Measurements from ENCODE around the gene RAB9A.

RAB9A gene

DNA sequence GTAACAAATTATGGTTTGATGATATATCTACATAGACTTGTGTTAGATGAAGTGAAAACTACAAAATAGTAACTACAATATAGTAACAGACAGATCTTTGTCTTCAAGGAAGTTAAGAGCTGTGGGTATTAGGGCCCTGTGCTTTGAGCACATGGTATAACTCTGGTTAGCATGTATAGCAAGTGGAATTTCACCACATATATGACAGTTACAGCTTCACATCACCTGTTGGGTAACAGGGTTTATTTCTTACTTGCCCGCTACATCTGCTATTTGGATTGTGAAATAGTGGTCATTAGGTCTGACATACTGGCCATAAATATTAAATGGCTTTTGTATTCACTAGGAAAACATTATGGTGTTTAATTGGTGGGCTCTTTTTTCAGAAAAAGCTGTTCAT is 65.8 kb downstream of the RAB9A start:
- no peak overlapping the region for H2BK5ac ChIP-seq (ENCODE audit: low read length)
- no peaks in the 10 kb centered on the region for H3K9me3 ChIP-seq (replicated peaks in 1 of 2; ENCODE audit: control insufficient read depth in 2 of 2, insufficient read depth in 1 of 2, low read depth in 1 of 2, low read length in 2 of 2)
- no peak overlapping the region for H3K4me2 ChIP-seq (ENCODE audit: insufficient read depth, low read length, poor library complexity, severe bottlenecking)
- H3K4me1 ChIP-seq (ENCODE audit: control insufficient read depth in 2 of 2, insufficient read depth in 1 of 2, low read depth in 1 of 2, low read length in 2 of 2): no peaks in the 10 kb centered on the region
- no peaks in the 10 kb centered on the region for H3K27me3 ChIP-seq (ENCODE audit: control insufficient read depth in 3 of 3, insufficient read depth in 3 of 3, low read depth in 1 of 3, low read length in 3 of 3)
- H4K8ac ChIP-seq (ENCODE audit: low read depth, low read length): no peak overlapping the region
- H3K4ac ChIP-seq (ENCODE audit: low read length): no peak overlapping the region
- no peak overlapping the region for H3K18ac ChIP-seq (ENCODE audit: low read length)
- H3K27ac ChIP-seq (replicated peaks; ENCODE audit: low read length): no peak overlapping the region
- H2AFZ ChIP-seq (ENCODE audit: low read length): no peak overlapping the region
- no peak overlapping the region for H2BK15ac ChIP-seq (ENCODE audit: low read length)
- H4K91ac ChIP-seq (ENCODE audit: low read depth, low read length, poor library complexity): no peak overlapping the region
- H2BK12ac ChIP-seq (ENCODE audit: low read length): no peak overlapping the region
- H3K79me1 ChIP-seq (ENCODE audit: low read depth, low read length): no peaks in the 10 kb centered on the region
- H3K9ac ChIP-seq (ENCODE audit: low read depth, low read length, poor library complexity): no peak overlapping the region
- no peak for DNase-seq (ENCODE audit: low spot score)
- H3K36me3 ChIP-seq (replicated peaks in 1 of 2; ENCODE audit: control insufficient read depth in 2 of 2, insufficient read depth in 2 of 2, low read length in 2 of 2): peaks cover 3 to 83% of the 10 kb centered on the region in 2 donors
- H2AK5ac ChIP-seq (ENCODE audit: low read depth, low read length): no peak overlapping the region
- H3K4me3 ChIP-seq (ENCODE audit: low read length in 2 of 2): no peak overlapping the region
- WGBS, 2 donors (ENCODE audit: extremely low coverage in 2 of 2, insufficient read length in 2 of 2, insufficient replicate concordance in 1 of 2): no CpG with 5 or more reads among the region's 1 CpG
- H3K23ac ChIP-seq (ENCODE audit: low read depth, low read length, poor library complexity): no peak overlapping the region
- no peak overlapping the region for H2BK120ac ChIP-seq (ENCODE audit: low read depth, low read length)
- no peak overlapping the region for H3K14ac ChIP-seq (ENCODE audit: low read length)

DNA sequence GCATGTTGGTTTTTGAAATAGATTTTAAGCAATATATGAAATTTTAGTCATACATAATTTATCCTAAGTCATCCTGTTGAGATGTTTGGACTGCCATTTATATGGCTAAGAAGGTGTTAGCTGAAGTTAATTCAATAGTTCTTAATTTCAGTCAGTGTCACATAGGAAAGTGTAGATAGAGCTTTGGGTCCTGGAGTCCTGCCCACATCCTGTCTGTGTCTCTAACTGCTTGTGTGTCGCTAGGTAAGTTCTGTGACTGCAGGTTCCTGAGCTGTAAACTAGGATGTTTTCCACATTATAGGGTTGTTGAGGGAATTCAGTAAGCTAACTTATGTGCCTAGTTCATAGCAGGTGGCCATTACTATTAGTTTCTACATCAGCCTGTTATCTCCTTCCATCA is 66.3 kb downstream of the RAB9A start:
- no peak for DNase-seq (ENCODE audit: low spot score)
- no peak overlapping the region for H2AFZ ChIP-seq (ENCODE audit: low read length)
- H3K36me3 ChIP-seq (replicated peaks in 1 of 2; ENCODE audit: control insufficient read depth in 2 of 2, insufficient read depth in 2 of 2, low read length in 2 of 2): peaks cover 3 to 85% of the 10 kb centered on the region in 2 donors
- no peak overlapping the region for H3K4me3 ChIP-seq (ENCODE audit: low read length in 2 of 2)
- no peaks in the 10 kb centered on the region for H3K9me3 ChIP-seq (replicated peaks in 1 of 2; ENCODE audit: control insufficient read depth in 2 of 2, insufficient read depth in 1 of 2, low read depth in 1 of 2, low read length in 2 of 2)
- no peak overlapping the region for H3K14ac ChIP-seq (ENCODE audit: low read length)
- no peak overlapping the region for H2BK120ac ChIP-seq (ENCODE audit: low read depth, low read length)
- no peak overlapping the region for H2AK5ac ChIP-seq (ENCODE audit: low read depth, low read length)
- H4K91ac ChIP-seq (ENCODE audit: low read depth, low read length, poor library complexity): no peak overlapping the region
- no CpG with 5 or more reads among the region's 1 CpG for WGBS, 2 donors (ENCODE audit: extremely low coverage in 2 of 2, insufficient read length in 2 of 2, insufficient replicate concordance in 1 of 2)
- no peak overlapping the region for H3K9ac ChIP-seq (ENCODE audit: low read depth, low read length, poor library complexity)
- no peaks in the 10 kb centered on the region for H3K79me1 ChIP-seq (ENCODE audit: low read depth, low read length)
- no peak overlapping the region for H4K8ac ChIP-seq (ENCODE audit: low read depth, low read length)
- no peaks in the 10 kb centered on the region for H3K4me1 ChIP-seq (ENCODE audit: control insufficient read depth in 2 of 2, insufficient read depth in 1 of 2, low read depth in 1 of 2, low read length in 2 of 2)
- no peaks in the 10 kb centered on the region for H3K27me3 ChIP-seq (ENCODE audit: control insufficient read depth in 3 of 3, insufficient read depth in 3 of 3, low read depth in 1 of 3, low read length in 3 of 3)
- H3K4me2 ChIP-seq (ENCODE audit: insufficient read depth, low read length, poor library complexity, severe bottlenecking): no peak overlapping the region
- no peak overlapping the region for H3K18ac ChIP-seq (ENCODE audit: low read length)
- no peak overlapping the region for H2BK5ac ChIP-seq (ENCODE audit: low read length)
- no peak overlapping the region for H3K23ac ChIP-seq (ENCODE audit: low read depth, low read length, poor library complexity)
- no peak overlapping the region for H3K27ac ChIP-seq (replicated peaks; ENCODE audit: low read length)
- H2BK12ac ChIP-seq (ENCODE audit: low read length): no peak overlapping the region
- no peak overlapping the region for H2BK15ac ChIP-seq (ENCODE audit: low read length)
- H3K4ac ChIP-seq (ENCODE audit: low read length): no peak overlapping the region

DNA sequence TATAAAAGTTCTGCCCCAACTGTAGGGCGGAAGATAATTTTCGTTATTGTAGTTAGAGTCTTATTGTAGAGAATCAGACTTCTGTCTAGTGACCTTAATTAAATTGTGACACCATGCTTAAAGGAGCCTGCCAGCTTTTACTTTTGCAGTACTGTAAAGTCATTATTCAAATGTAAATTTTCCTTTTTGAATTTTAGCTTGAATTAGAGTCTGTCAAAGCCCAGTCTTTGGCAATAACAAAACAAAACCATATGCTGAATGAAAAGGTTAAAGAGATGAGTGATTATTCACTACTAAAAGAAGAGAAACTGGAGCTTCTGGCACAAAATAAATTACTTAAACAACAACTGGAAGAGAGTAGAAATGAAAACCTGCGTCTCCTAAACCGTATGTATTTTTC is 67.5 kb downstream of the RAB9A start:
- H2BK5ac ChIP-seq (ENCODE audit: low read length): no peak overlapping the region
- no peaks in the 10 kb centered on the region for H3K79me1 ChIP-seq (ENCODE audit: low read depth, low read length)
- no peak overlapping the region for H3K14ac ChIP-seq (ENCODE audit: low read length)
- H3K23ac ChIP-seq (ENCODE audit: low read depth, low read length, poor library complexity): no peak overlapping the region
- H3K18ac ChIP-seq (ENCODE audit: low read length): no peak overlapping the region
- H2AK5ac ChIP-seq (ENCODE audit: low read depth, low read length): no peak overlapping the region
- H4K91ac ChIP-seq (ENCODE audit: low read depth, low read length, poor library complexity): no peak overlapping the region
- no peak overlapping the region for H3K4me3 ChIP-seq (ENCODE audit: low read length in 2 of 2)
- H3K9ac ChIP-seq (ENCODE audit: low read depth, low read length, poor library complexity): no peak overlapping the region
- H3K9me3 ChIP-seq (replicated peaks in 1 of 2; ENCODE audit: control insufficient read depth in 2 of 2, insufficient read depth in 1 of 2, low read depth in 1 of 2, low read length in 2 of 2): no peaks in the 10 kb centered on the region
- no peak overlapping the region for H2BK15ac ChIP-seq (ENCODE audit: low read length)
- no CpG with 5 or more reads among the region's 4 CpGs for WGBS, 2 donors (ENCODE audit: extremely low coverage in 2 of 2, insufficient read length in 2 of 2, insufficient replicate concordance in 1 of 2)
- peaks cover 3 to 85% of the 10 kb centered on the region in 2 donors for H3K36me3 ChIP-seq (replicated peaks in 1 of 2; ENCODE audit: control insufficient read depth in 2 of 2, insufficient read depth in 2 of 2, low read length in 2 of 2)
- H2BK12ac ChIP-seq (ENCODE audit: low read length): no peak overlapping the region
- H3K27me3 ChIP-seq (ENCODE audit: control insufficient read depth in 3 of 3, insufficient read depth in 3 of 3, low read depth in 1 of 3, low read length in 3 of 3): no peaks in the 10 kb centered on the region
- no peak overlapping the region for H2BK120ac ChIP-seq (ENCODE audit: low read depth, low read length)
- H3K27ac ChIP-seq (replicated peaks; ENCODE audit: low read length): no peak overlapping the region
- H3K4ac ChIP-seq (ENCODE audit: low read length): no peak overlapping the region
- H2AFZ ChIP-seq (ENCODE audit: low read length): no peak overlapping the region
- no peak overlapping the region for H4K8ac ChIP-seq (ENCODE audit: low read depth, low read length)
- DNase-seq (ENCODE audit: low spot score): no peak
- H3K4me1 ChIP-seq (ENCODE audit: control insufficient read depth in 2 of 2, insufficient read depth in 1 of 2, low read depth in 1 of 2, low read length in 2 of 2): no peaks in the 10 kb centered on the region
- H3K4me2 ChIP-seq (ENCODE audit: insufficient read depth, low read length, poor library complexity, severe bottlenecking): no peak overlapping the region

DNA sequence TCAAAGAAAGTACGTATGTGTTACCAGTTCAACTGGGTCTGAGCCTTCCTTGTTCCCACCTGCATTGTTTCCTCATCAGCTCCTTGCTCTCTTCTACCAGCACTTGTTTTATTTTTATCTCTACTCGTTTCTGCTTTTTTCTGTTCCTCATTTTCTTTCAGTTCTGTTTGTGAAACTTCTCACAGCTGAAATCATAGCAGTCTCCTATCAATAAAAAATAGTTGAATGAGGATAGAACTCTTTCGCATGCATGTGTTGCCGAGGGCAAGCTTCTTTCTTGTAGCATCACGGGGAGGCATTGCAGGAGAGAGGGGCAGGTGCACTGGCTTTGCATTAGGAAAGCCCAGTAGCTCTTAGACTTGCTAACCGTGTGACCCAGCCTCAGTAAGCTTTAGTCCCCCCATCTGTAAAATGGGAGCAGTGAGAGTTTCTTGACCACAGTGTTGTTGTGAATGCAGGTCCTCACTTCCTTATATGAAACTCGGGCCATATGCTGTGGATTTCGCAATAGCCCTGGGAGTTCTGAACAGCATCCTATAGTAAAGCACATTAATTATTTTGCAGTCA is 70.3 kb downstream of the RAB9A start:
- no peak overlapping the region for H3K14ac ChIP-seq (ENCODE audit: low read length)
- no peak overlapping the region for H4K8ac ChIP-seq (ENCODE audit: low read depth, low read length)
- H4K91ac ChIP-seq (ENCODE audit: low read depth, low read length, poor library complexity): no peak overlapping the region
- no peaks in the 10 kb centered on the region for H3K27me3 ChIP-seq (ENCODE audit: control insufficient read depth in 3 of 3, insufficient read depth in 3 of 3, low read depth in 1 of 3, low read length in 3 of 3)
- no peak overlapping the region for H3K4me3 ChIP-seq (ENCODE audit: low read length in 2 of 2)
- H3K4me1 ChIP-seq (ENCODE audit: control insufficient read depth in 2 of 2, insufficient read depth in 1 of 2, low read depth in 1 of 2, low read length in 2 of 2): peaks cover 1 to 5% of the 10 kb centered on the region in 2 donors
- H2BK5ac ChIP-seq (ENCODE audit: low read length): no peak overlapping the region
- no peak overlapping the region for H3K9ac ChIP-seq (ENCODE audit: low read depth, low read length, poor library complexity)
- H3K9me3 ChIP-seq (replicated peaks in 1 of 2; ENCODE audit: control insufficient read depth in 2 of 2, insufficient read depth in 1 of 2, low read depth in 1 of 2, low read length in 2 of 2): no peaks in the 10 kb centered on the region
- H3K36me3 ChIP-seq (replicated peaks in 1 of 2; ENCODE audit: control insufficient read depth in 2 of 2, insufficient read depth in 2 of 2, low read length in 2 of 2): peaks cover 3 to 87% of the 10 kb centered on the region in 2 donors
- H3K4ac ChIP-seq (ENCODE audit: low read length): no peak overlapping the region
- no peak overlapping the region for H3K27ac ChIP-seq (replicated peaks; ENCODE audit: low read length)
- no peak overlapping the region for H2BK15ac ChIP-seq (ENCODE audit: low read length)
- no peak overlapping the region for H3K18ac ChIP-seq (ENCODE audit: low read length)
- WGBS, 2 donors (ENCODE audit: extremely low coverage in 2 of 2, insufficient read length in 2 of 2, insufficient replicate concordance in 1 of 2): no CpG with 5 or more reads among the region's 8 CpGs
- H2BK120ac ChIP-seq (ENCODE audit: low read depth, low read length): no peak overlapping the region
- no peak overlapping the region for H3K4me2 ChIP-seq (ENCODE audit: insufficient read depth, low read length, poor library complexity, severe bottlenecking)
- no peak overlapping the region for H2AK5ac ChIP-seq (ENCODE audit: low read depth, low read length)
- DNase-seq (ENCODE audit: low spot score): no peak
- H3K23ac ChIP-seq (ENCODE audit: low read depth, low read length, poor library complexity): no peak overlapping the region
- H2AFZ ChIP-seq (ENCODE audit: low read length): no peak overlapping the region
- no peak overlapping the region for H2BK12ac ChIP-seq (ENCODE audit: low read length)
- no peaks in the 10 kb centered on the region for H3K79me1 ChIP-seq (ENCODE audit: low read depth, low read length)

Measured in neuronal stem cell (in vitro differentiated cells).